Neural progenitor cell (in vitro differentiated cells): ENCODE measurements around the gene CADM1. TPM values are rescaled to one million over a fixed set of nuclear protein-coding genes. Genes with fewer than 3 reads are reported as not detected.

ENCODE experiments used
- DNase-seq: peaks from one replicate; pipeline ENCODE4 v3.0.0-alpha.2; 2016; ENCODE audit warnings: low spot score
- H2AFZ ChIP-seq: fragments of 200-600 bp; sonication (generic); replicated peaks from 2 replicates; pipeline ENCODE4 v1.6.1; 2016; ENCODE audit warnings: antibody characterized with exemption
- H3F3A ChIP-seq: fragments of 200-600 bp; sonication (generic); 2 replicates; pipeline ENCODE4 v1.6.1; 2016; ENCODE audit warnings: antibody characterized with exemption, low read depth
- H3K27ac ChIP-seq: fragments of 200-600 bp; sonication (generic); 2 replicates; pipeline ENCODE4 v1.5.1; 2016; ENCODE audit warnings: mild to moderate bottlenecking
- H3K27me3 ChIP-seq: fragments of 200-600 bp; sonication (generic); 2 replicates; pipeline ENCODE4 v1.6.1; 2016; ENCODE audit warnings: mild to moderate bottlenecking, moderate library complexity
- H3K36me3 ChIP-seq: fragments of 200-600 bp; sonication (generic); 2 replicates; pipeline ENCODE4 v1.5.1; 2016
- H3K4me1 ChIP-seq: fragments of 200-600 bp; sonication (generic); 2 replicates; pipeline ENCODE4 v1.6.1; 2016; ENCODE audit warnings: mixed run types
- H3K4me2 ChIP-seq: fragments of 200-600 bp; sonication (generic); 2 replicates; pipeline ENCODE4 v1.6.1; 2016
- H3K4me3 ChIP-seq: fragments of 200-600 bp; sonication (generic); 2 replicates; pipeline ENCODE4 v1.5.1; 2016
- H3K79me2 ChIP-seq: fragments of 200-600 bp; sonication (generic); 2 replicates; pipeline ENCODE4 v1.6.1; 2016; ENCODE audit warnings: low read depth
- H3K9ac ChIP-seq: fragments of 200-600 bp; sonication (generic); 2 replicates; pipeline ENCODE4 v1.6.1; 2016
- H3K9me3 ChIP-seq: fragments of 200-600 bp; sonication (generic); 2 replicates; pipeline ENCODE4 v1.5.1; 2016; ENCODE audit warnings: low read depth
- H4K20me1 ChIP-seq: fragments of 200-600 bp; sonication (generic); 2 replicates; pipeline ENCODE4 v1.6.1; 2016; ENCODE audit warnings: low read depth
- H3K27ac Mint-ChIP-seq: 3 replicates; pipeline ENCODE4 v1.8.0; 2021; ENCODE audit warnings: mixed read lengths
- H3K27me3 Mint-ChIP-seq: 2 replicates; pipeline ENCODE4 v1.8.0; 2022; ENCODE audit warnings: low read depth, mild to moderate bottlenecking, inconsistent platforms, moderate library complexity, mixed read lengths; ENCODE audit not compliant: insufficient read depth
- H3K36me3 Mint-ChIP-seq: 3 replicates; pipeline ENCODE4 v1.8.0; 2021; ENCODE audit warnings: mixed read lengths
- H3K4me1 Mint-ChIP-seq: 3 replicates; pipeline ENCODE4 v1.8.0; 2021; ENCODE audit warnings: mixed read lengths
- H3K4me3 Mint-ChIP-seq: 3 replicates; pipeline ENCODE4 v1.8.0; 2021; ENCODE audit warnings: mild to moderate bottlenecking, moderate library complexity, mixed read lengths
- H3K9me3 Mint-ChIP-seq: 3 replicates; pipeline ENCODE4 v1.8.0; 2020; ENCODE audit warnings: mixed read lengths
- EZH2 ChIP-seq: fragments of 200-600 bp; sonication (generic); IDR thresholded peaks from 2 replicates; pipeline ENCODE4 v1.6.1; 2017; ENCODE audit warnings: antibody characterized with exemption, mild to moderate bottlenecking, moderate library complexity
- EZH2phosphoT487 ChIP-seq: fragments of 200-600 bp; sonication (generic); IDR thresholded peaks from 2 replicates; pipeline ENCODE4 v1.6.1; 2017; ENCODE audit warnings: antibody characterized with exemption
- total RNA-seq: library from RNA; depleted of rRNA; stranded (reverse); fragments of >200 nt; gene quantifications from 2 replicates; pipeline ENCODE4 v1.2.3, GENCODE V29; 2015; ENCODE audit warnings: low replicate concordance
- TF ChIP-seq, protein P1 (sequence below): fragments of 200-600 bp; sonication (generic); IDR thresholded peaks from 2 replicates; pipeline ENCODE4 v1.5.1; 2017; ENCODE audit warnings: antibody characterized with exemption, mild to moderate bottlenecking

Gene CADM1
- total RNA-seq, 1 donor from 2014 or later, result 123 TPM

DNA sequence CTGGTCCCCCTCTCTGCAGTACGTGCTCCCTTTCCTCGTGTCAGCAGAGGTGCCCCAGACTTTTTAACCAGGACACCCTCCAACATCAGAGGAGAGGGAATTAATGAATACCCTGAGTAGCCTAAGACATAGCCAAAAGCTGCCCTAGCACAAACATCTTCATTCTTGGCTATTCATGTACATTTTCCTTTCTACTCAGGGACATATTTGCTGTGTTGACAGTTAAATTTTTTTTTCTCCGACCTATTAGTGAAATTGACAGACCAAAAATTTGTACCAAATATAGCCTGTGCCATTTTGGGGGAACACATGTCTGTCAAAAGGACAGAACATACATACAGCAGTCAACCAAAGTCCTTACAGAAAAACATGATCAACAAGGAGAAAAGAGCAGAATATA is 33.3 kb downstream of the CADM1 start:
- H3K9me3 ChIP-seq, result no peaks in the 10 kb centered on the region
- H3K27me3 ChIP-seq, result no peaks in the 10 kb centered on the region
- H3K4me2 ChIP-seq, result no peak overlapping the region
- no peak overlapping the region for H2AFZ ChIP-seq
- no peak overlapping the region for H3K4me3 Mint-ChIP-seq
- no peaks in the 10 kb centered on the region for H3K9me3 Mint-ChIP-seq
- no peaks in the 10 kb centered on the region for H3K4me1 ChIP-seq
- TF ChIP-seq EZH2phosphoT487, result no peak
- TF ChIP-seq, protein P1, sequence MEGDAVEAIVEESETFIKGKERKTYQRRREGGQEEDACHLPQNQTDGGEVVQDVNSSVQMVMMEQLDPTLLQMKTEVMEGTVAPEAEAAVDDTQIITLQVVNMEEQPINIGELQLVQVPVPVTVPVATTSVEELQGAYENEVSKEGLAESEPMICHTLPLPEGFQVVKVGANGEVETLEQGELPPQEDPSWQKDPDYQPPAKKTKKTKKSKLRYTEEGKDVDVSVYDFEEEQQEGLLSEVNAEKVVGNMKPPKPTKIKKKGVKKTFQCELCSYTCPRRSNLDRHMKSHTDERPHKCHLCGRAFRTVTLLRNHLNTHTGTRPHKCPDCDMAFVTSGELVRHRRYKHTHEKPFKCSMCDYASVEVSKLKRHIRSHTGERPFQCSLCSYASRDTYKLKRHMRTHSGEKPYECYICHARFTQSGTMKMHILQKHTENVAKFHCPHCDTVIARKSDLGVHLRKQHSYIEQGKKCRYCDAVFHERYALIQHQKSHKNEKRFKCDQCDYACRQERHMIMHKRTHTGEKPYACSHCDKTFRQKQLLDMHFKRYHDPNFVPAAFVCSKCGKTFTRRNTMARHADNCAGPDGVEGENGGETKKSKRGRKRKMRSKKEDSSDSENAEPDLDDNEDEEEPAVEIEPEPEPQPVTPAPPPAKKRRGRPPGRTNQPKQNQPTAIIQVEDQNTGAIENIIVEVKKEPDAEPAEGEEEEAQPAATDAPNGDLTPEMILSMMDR, result no peak
- TF ChIP-seq EZH2, result no peak
- H3K4me1 Mint-ChIP-seq, result no peaks in the 10 kb centered on the region
- no peak overlapping the region for H3K9ac ChIP-seq
- H4K20me1 ChIP-seq, result peaks cover 34% of the 10 kb centered on the region
- no peaks in the 10 kb centered on the region for H3K36me3 ChIP-seq
- no peak overlapping the region for H3K4me3 ChIP-seq
- peaks cover 5% of the 10 kb centered on the region for H3K27me3 Mint-ChIP-seq
- H3K79me2 ChIP-seq, result peaks cover 55% of the 10 kb centered on the region
- H3K36me3 Mint-ChIP-seq, result no peaks in the 10 kb centered on the region
- no peak for DNase-seq
- H3K27ac ChIP-seq, result no peak overlapping the region
- no peaks in the 10 kb centered on the region for H3F3A ChIP-seq
- no peak overlapping the region for H3K27ac Mint-ChIP-seq

DNA sequence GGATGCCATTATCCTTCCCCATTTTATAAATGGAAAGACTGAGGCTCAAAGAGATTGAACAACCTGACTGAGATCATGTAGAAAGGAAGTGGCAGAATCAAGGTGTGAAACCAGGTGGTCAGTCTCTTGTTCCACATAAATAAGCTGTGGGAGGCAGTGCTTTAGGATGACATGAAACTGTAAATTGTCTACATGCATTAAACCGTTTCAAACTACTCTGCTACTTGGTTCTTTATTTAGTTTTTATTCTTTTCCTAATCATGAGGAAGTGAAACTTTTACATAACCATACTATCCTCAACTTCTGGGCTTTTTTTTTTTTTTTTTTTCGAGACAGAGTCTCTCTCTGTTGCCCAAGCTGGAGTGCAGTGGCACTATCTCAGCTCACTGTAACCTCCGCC is 34.9 kb downstream of the CADM1 start:
- Histone ChIP-seq H3K79me2 (peaks cover 56% of the 10 kb centered on the region), H3K4me3 (no peak overlapping the region), H3K36me3 (no peaks in the 10 kb centered on the region), H3K9me3 (no peaks in the 10 kb centered on the region), H3F3A (no peaks in the 10 kb centered on the region), H3K27ac (no peak overlapping the region), H3K4me2 (no peak overlapping the region), H3K27me3 (no peaks in the 10 kb centered on the region), H4K20me1 (peaks cover 38% of the 10 kb centered on the region), H3K4me1 (no peaks in the 10 kb centered on the region), H3K9ac (no peak overlapping the region), H2AFZ (no peak overlapping the region)
- H3K4me1 Mint-ChIP-seq, result no peaks in the 10 kb centered on the region
- H3K9me3 Mint-ChIP-seq, result no peaks in the 10 kb centered on the region
- no peak overlapping the region for H3K27ac Mint-ChIP-seq
- peaks cover 5% of the 10 kb centered on the region for H3K27me3 Mint-ChIP-seq
- H3K36me3 Mint-ChIP-seq, result no peaks in the 10 kb centered on the region
- no peak for TF ChIP-seq EZH2phosphoT487
- TF ChIP-seq, protein P1, result no peak
- no peak for TF ChIP-seq EZH2
- no peak overlapping the region for H3K4me3 Mint-ChIP-seq
- DNase-seq, result no peak

DNA sequence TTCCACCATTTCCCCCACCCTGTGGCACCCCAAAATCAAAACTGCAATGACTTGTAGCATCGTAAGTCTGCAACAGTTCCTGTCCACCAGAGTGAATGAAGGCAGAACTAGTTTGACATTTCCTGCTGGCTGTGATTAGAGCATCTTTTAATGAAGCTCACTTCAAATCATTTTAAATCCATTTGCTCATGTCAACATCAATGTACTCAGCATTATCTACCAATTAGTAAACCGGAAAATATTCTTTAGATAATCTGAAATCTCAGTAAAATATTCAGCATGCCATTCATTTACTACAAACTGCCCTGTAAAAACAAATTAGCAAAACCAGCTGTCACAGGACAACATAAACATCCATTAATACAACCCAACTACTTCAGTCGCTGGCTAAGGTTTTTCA is 38.1 kb downstream of the CADM1 start:
- Histone ChIP-seq H3K4me1 (peaks cover 11% of the 10 kb centered on the region), H3K4me3 (no peak overlapping the region), H3K36me3 (no peaks in the 10 kb centered on the region), H3K9me3 (no peaks in the 10 kb centered on the region), H3F3A (peaks cover 4% of the 10 kb centered on the region), H2AFZ (no peak overlapping the region), H3K27ac (no peak overlapping the region), H4K20me1 (peaks cover 54% of the 10 kb centered on the region), H3K79me2 (peaks cover 50% of the 10 kb centered on the region), H3K9ac (no peak overlapping the region), H3K27me3 (no peaks in the 10 kb centered on the region), H3K4me2 (no peak overlapping the region)
- no peaks in the 10 kb centered on the region for H3K9me3 Mint-ChIP-seq
- H3K27ac Mint-ChIP-seq, result no peak overlapping the region
- H3K4me3 Mint-ChIP-seq, result no peak overlapping the region
- TF ChIP-seq, protein P1, result no peak
- TF ChIP-seq EZH2 (no peak), EZH2phosphoT487 (no peak)
- DNase-seq, result no peak
- H3K36me3 Mint-ChIP-seq, result no peaks in the 10 kb centered on the region
- H3K4me1 Mint-ChIP-seq, result peaks cover 15% of the 10 kb centered on the region
- H3K27me3 Mint-ChIP-seq, result peaks cover 8% of the 10 kb centered on the region
